Mammary epithelial cell (primary cell): ENCODE results near the gene F2.

Experiments
- CTCF ChIP-seq, 2 donors: IDR thresholded peaks in 1 of 2; conservative IDR thresholded peaks in 1 of 2; 2 replicates each; pipeline ENCODE4 v1.5.1; 2011 to 2012; ENCODE audit warnings: inconsistent platforms in 2 of 2, low read length in 2 of 2, mild to moderate bottlenecking in 2 of 2, control low read depth in 1 of 2, low read depth in 1 of 2; ENCODE audit not compliant: insufficient read depth in 1 of 2; ENCODE audit errors: extremely low read depth in 1 of 2
- EZH2 ChIP-seq: IDR thresholded peaks from 2 replicates; pipeline ENCODE4 v1.6.1; 2012; ENCODE audit warnings: low read length, inconsistent platforms, borderline replicate concordance

GRCh38 chr11:46676436-46677158 is 42.4 kb upstream of the F2 start:
- TF ChIP-seq CTCF (conservative IDR thresholded peaks at IDR 0.05 in 1 of 2, IDR thresholded peaks at IDR 0.05 in 1 of 2; ENCODE audit: extremely low read depth in 1 of 2, insufficient read depth in 1 of 2, low read depth in 1 of 2, low read length in 2 of 2): no peak
- no peak for TF ChIP-seq EZH2
